NB4 (cell line): ENCODE results near the gene PARD3.

Source experiments
- DNase-seq: peaks from one replicate; pipeline ENCODE4 v3.0.0; 2010; ENCODE audit warnings: low read depth
- H3K4me3 ChIP-seq: one replicate; pipeline ENCODE4 v1.5.1; 2011; ENCODE audit warnings: mild to moderate bottlenecking, low read depth, low read length, moderate library complexity
- MAX ChIP-seq: IDR thresholded peaks from 2 replicates; pipeline ENCODE4 v1.6.1; 2011; ENCODE audit warnings: low read depth, low read length
- MYC ChIP-seq: IDR thresholded peaks from 2 replicates; pipeline ENCODE4 v1.6.1; 2011; ENCODE audit warnings: low read depth, low read length
- POLR2A ChIP-seq: IDR thresholded peaks from 2 replicates; pipeline ENCODE4 v1.6.1; 2011; ENCODE audit warnings: mild to moderate bottlenecking; ENCODE audit not compliant: insufficient read length; ENCODE audit errors: extremely low read depth
- TF ChIP-seq, protein P1 (sequence below): IDR thresholded peaks from one replicate; pipeline ENCODE4 v1.5.1; 2012; ENCODE audit warnings: low read depth, low read length

PARD3 gene

GRCh38 chr10:34762603-34763299 lies 52.3 kb downstream of the PARD3 start:
- no peak for DNase-seq
- H3K4me3 ChIP-seq = no peak overlapping the region
- TF ChIP-seq POLR2A (no peak), MAX (no peak), MYC (no peak)
- TF ChIP-seq, protein P1, sequence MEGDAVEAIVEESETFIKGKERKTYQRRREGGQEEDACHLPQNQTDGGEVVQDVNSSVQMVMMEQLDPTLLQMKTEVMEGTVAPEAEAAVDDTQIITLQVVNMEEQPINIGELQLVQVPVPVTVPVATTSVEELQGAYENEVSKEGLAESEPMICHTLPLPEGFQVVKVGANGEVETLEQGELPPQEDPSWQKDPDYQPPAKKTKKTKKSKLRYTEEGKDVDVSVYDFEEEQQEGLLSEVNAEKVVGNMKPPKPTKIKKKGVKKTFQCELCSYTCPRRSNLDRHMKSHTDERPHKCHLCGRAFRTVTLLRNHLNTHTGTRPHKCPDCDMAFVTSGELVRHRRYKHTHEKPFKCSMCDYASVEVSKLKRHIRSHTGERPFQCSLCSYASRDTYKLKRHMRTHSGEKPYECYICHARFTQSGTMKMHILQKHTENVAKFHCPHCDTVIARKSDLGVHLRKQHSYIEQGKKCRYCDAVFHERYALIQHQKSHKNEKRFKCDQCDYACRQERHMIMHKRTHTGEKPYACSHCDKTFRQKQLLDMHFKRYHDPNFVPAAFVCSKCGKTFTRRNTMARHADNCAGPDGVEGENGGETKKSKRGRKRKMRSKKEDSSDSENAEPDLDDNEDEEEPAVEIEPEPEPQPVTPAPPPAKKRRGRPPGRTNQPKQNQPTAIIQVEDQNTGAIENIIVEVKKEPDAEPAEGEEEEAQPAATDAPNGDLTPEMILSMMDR = no peak

GRCh38 chr10:34762156-34762555 lies 52.9 kb downstream of the PARD3 start:
- H3K4me3 ChIP-seq = no peak overlapping the region
- TF ChIP-seq, protein P1 = no peak
- TF ChIP-seq POLR2A (no peak), MAX (no peak), MYC (no peak)
- DNase-seq = no peak

DNA sequence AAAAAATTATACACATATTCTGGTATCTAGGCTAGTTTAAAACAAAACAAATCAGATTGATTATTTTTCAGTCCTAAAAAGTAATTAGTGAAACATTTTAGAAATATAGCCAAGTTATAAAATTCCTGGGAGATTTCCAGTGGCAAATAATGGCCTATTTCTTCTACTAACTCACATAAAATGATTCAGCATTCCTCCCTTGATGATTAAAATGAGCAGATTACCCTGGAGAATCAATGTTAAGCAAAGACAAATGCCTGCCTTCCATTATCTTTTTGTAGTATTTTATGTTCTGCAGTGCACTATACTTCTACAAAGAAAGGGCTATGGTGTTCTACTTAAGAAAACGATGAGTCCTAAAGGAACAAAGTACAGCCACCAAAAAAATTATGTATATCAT lies 53.6 kb downstream of the PARD3 start:
- DNase-seq = no peak
- no peak overlapping the region for H3K4me3 ChIP-seq
- TF ChIP-seq POLR2A (no peak), MYC (no peak), MAX (no peak)
- TF ChIP-seq, protein P1 = no peak

DNA sequence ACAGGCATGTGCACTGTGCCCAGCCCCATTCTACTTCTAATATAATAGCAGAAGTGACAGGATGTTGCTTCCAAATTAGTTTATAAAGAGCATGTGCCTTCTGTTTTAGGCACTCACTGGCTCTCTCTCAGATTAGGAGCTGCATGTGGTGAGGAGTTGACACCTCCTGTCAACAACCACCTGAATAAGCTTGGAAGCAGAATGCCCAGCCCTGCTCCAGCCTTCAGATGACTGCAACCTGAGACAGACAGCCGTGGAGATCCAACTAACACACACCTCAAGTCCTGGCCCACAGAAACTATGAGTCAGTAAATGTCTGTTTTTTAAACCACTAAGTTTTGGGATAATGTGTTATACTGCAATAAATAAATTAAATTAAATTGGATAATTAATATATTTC lies 54.5 kb downstream of the PARD3 start:
- DNase-seq = no peak
- TF ChIP-seq MYC (no peak), MAX (no peak), POLR2A (no peak)
- TF ChIP-seq, protein P1 = no peak
- no peak overlapping the region for H3K4me3 ChIP-seq

DNA sequence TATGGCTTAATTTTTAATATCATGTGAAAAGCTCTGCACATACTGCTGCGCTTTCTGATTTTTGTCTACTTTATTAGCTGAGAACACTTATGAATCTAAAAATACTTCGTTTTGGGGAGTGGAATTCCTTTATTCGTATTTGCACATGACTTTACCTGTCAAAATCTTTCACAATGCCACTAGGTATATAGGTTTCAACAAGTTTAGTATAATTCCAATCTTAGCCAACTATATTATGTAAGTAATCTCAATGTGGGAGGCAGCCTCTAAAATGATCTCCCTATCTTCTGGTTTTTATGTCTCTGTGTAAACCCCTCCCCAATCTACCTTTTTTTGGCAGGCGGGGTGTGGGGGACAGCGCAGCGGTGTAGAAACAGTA lies 55.3 kb downstream of the PARD3 start:
- no peak for TF ChIP-seq POLR2A
- TF ChIP-seq, protein P1 = no peak
- no peak for TF ChIP-seq MYC
- TF ChIP-seq MAX = no peak

More for the DNA sequence above, 55.3 kb downstream of the PARD3 start:
- DNase-seq = no peak
- H3K4me3 ChIP-seq = no peak overlapping the region
